Measurements from ENCODE around the gene CEACAM8. TPM values are rescaled to one million over a fixed set of nuclear protein-coding genes. Genes with fewer than 3 reads are reported as not detected.
A peak's percentile ranks its signal among the peaks of the same experiment; 100 is the strongest.
"Not testable (repeated sequence)": the region's sequence is repeated elsewhere in the genome, so short reads cannot be mapped to it uniquely, and the experiment has no call there.

CEACAM8 gene
- total and polyA plus RNA-seq, 7 experiments from 2014 or later: 0.59 TPM; not detected in 6

- ChIA-PET POLR2A (no interaction called here), CTCF (no interaction called here)
- H3K9me3 Mint-ChIP-seq: peaks cover 0 to 11% (median 2%) of the 10 kb centered on the region in 11 donors
- DNase-seq (no peak), ATAC-seq (peak; percentile 57)
- no peak overlapping the region for H3K27ac Mint-ChIP-seq
- intact Hi-C loops (cut with micrococcal nuclease): no loop called here
- Histone ChIP-seq H3K36me3 (ENCODE audit: control insufficient read depth in 2 of 3, insufficient read depth in 3 of 3, low read length in 3 of 3) (no peaks in the 10 kb centered on the region), H3K27me3 (ENCODE audit: control insufficient read depth in 2 of 2, insufficient read depth in 2 of 2, low read length in 2 of 2) (no peaks in the 10 kb centered on the region), H3K4me1 (ENCODE audit: control insufficient read depth in 2 of 2, insufficient read depth in 2 of 2, low read length in 2 of 2) (no peaks in the 10 kb centered on the region), H3K4me3 (ENCODE audit: low read length) (no peak overlapping the region), H3K27ac (ENCODE audit: low read depth, low read length) (no peak overlapping the region), H3K9me3 (ENCODE audit: control insufficient read depth in 2 of 3, low read length in 3 of 3) (no peaks in the 10 kb centered on the region)
- H3K4me1 Mint-ChIP-seq: peaks cover 0 to 14% (median 0%) of the 10 kb centered on the region in 7 donors
- peaks cover 20 to 46% (median 28%) of the 10 kb centered on the region in 5 donors for H3K27me3 Mint-ChIP-seq
- H3K4me3 Mint-ChIP-seq: no peak overlapping the region
- peaks cover 0 to 4% (median 0%) of the 10 kb centered on the region in 5 donors for H3K36me3 Mint-ChIP-seq
Observed at GRCh38 chr19:42555317-42555716, 39.4 kb downstream of the CEACAM8 start.

GRCh38 chr19:42554046-42554575, 40.6 kb downstream of the CEACAM8 start:
- ChIA-PET CTCF (no interaction called here), POLR2A (no interaction called here)
- no peaks in the 10 kb centered on the region for H3K4me1 ChIP-seq (ENCODE audit: control insufficient read depth in 2 of 2, insufficient read depth in 2 of 2, low read length in 2 of 2)
- no peak overlapping the region for H3K27ac ChIP-seq (ENCODE audit: low read depth, low read length)
- intact Hi-C loops (cut with micrococcal nuclease): no loop called here
- H3K4me3 ChIP-seq (ENCODE audit: low read length): no peak overlapping the region
- Mint-ChIP-seq H3K9me3 (peaks cover 0 to 16% (median 8%) of the 10 kb centered on the region in 11 donors), H3K36me3 (peaks cover 0 to 9% (median 5%) of the 10 kb centered on the region in 5 donors), H3K4me1 (peaks cover 0 to 14% (median 0%) of the 10 kb centered on the region in 7 donors), H3K27ac (no peak overlapping the region), H3K27me3 (peaks cover 26 to 46% (median 30%) of the 10 kb centered on the region in 5 donors), H3K4me3 (no peak overlapping the region)
- H3K9me3 ChIP-seq (ENCODE audit: control insufficient read depth in 2 of 3, low read length in 3 of 3): no peaks in the 10 kb centered on the region
- ATAC-seq: no peak
- no peaks in the 10 kb centered on the region for H3K27me3 ChIP-seq (ENCODE audit: control insufficient read depth in 2 of 2, insufficient read depth in 2 of 2, low read length in 2 of 2)
- DNase-seq: no peak
- H3K36me3 ChIP-seq (ENCODE audit: control insufficient read depth in 2 of 3, insufficient read depth in 3 of 3, low read length in 3 of 3): no peaks in the 10 kb centered on the region

GRCh38 chr19:42553292-42554045, 41.3 kb downstream of the CEACAM8 start:
- Histone ChIP-seq H3K9me3 (ENCODE audit: control insufficient read depth in 2 of 3, low read length in 3 of 3) (no peaks in the 10 kb centered on the region), H3K36me3 (ENCODE audit: control insufficient read depth in 2 of 3, insufficient read depth in 3 of 3, low read length in 3 of 3) (no peaks in the 10 kb centered on the region), H3K4me3 (ENCODE audit: low read length) (no peak overlapping the region), H3K27me3 (ENCODE audit: control insufficient read depth in 2 of 2, insufficient read depth in 2 of 2, low read length in 2 of 2) (no peaks in the 10 kb centered on the region), H3K4me1 (ENCODE audit: control insufficient read depth in 2 of 2, insufficient read depth in 2 of 2, low read length in 2 of 2) (no peaks in the 10 kb centered on the region), H3K27ac (ENCODE audit: low read depth, low read length) (no peak overlapping the region)
- ChIA-PET POLR2A (no interaction called here), CTCF (no interaction called here)
- H3K27ac Mint-ChIP-seq: no peak overlapping the region
- ATAC-seq: peak; percentile 47
- no peak for DNase-seq
- H3K4me3 Mint-ChIP-seq: no peak overlapping the region
- H3K36me3 Mint-ChIP-seq: peaks cover 0 to 13% (median 6%) of the 10 kb centered on the region in 5 donors
- intact Hi-C loops (cut with micrococcal nuclease): no loop called here
- H3K9me3 Mint-ChIP-seq: peaks cover 0 to 22% (median 11%) of the 10 kb centered on the region in 11 donors
- H3K27me3 Mint-ChIP-seq: peaks cover 28 to 42% (median 32%) of the 10 kb centered on the region in 5 donors
- peaks cover 0 to 14% (median 0%) of the 10 kb centered on the region in 7 donors for H3K4me1 Mint-ChIP-seq

GRCh38 chr19:42552086-42553065, 42.3 kb downstream of the CEACAM8 start:
- CTCF ChIA-PET: no interaction called here
- Histone ChIP-seq H3K4me1 (ENCODE audit: control insufficient read depth in 2 of 2, insufficient read depth in 2 of 2, low read length in 2 of 2) (no peaks in the 10 kb centered on the region), H3K36me3 (ENCODE audit: control insufficient read depth in 2 of 3, insufficient read depth in 3 of 3, low read length in 3 of 3) (no peaks in the 10 kb centered on the region), H3K4me3 (ENCODE audit: low read length) (no peak overlapping the region), H3K9me3 (ENCODE audit: control insufficient read depth in 2 of 3, low read length in 3 of 3) (no peaks in the 10 kb centered on the region), H3K27me3 (ENCODE audit: control insufficient read depth in 2 of 2, insufficient read depth in 2 of 2, low read length in 2 of 2) (no peaks in the 10 kb centered on the region), H3K27ac (ENCODE audit: low read depth, low read length) (no peak overlapping the region)
- POLR2A ChIA-PET: no interaction called here
- no peak overlapping the region for H3K4me3 Mint-ChIP-seq
- intact Hi-C loops (cut with micrococcal nuclease): no loop called here
- H3K4me1 Mint-ChIP-seq: peaks cover 0 to 15% (median 0%) of the 10 kb centered on the region in 7 donors
- peaks cover 0 to 13% (median 6%) of the 10 kb centered on the region in 5 donors for H3K36me3 Mint-ChIP-seq
- ATAC-seq: no peak
- peaks cover 0 to 22% (median 11%) of the 10 kb centered on the region in 11 donors for H3K9me3 Mint-ChIP-seq
- H3K27ac Mint-ChIP-seq: peak overlapping the region in 1 of 9 donors; percentile 9
- H3K27me3 Mint-ChIP-seq: peaks cover 27 to 45% (median 29%) of the 10 kb centered on the region in 5 donors
- DNase-seq: no peak

- DNase-seq: not testable (repeated sequence)
- Mint-ChIP-seq H3K27me3 (peaks cover 13 to 40% (median 21%) of the 10 kb centered on the region in 5 donors), H3K9me3 (peaks cover 0 to 22% (median 11%) of the 10 kb centered on the region in 11 donors)
Observed at GRCh38 chr19:42550521-42550920, 44.2 kb downstream of the CEACAM8 start.

GRCh38 chr19:42549067-42549466, 45.7 kb downstream of the CEACAM8 start:
- H3K4me1 ChIP-seq (ENCODE audit: control insufficient read depth in 2 of 2, insufficient read depth in 2 of 2, low read length in 2 of 2); ATAC-seq; H3K27ac Mint-ChIP-seq; H3K27me3 ChIP-seq (ENCODE audit: control insufficient read depth in 2 of 2, insufficient read depth in 2 of 2, low read length in 2 of 2); H3K36me3 ChIP-seq (ENCODE audit: control insufficient read depth in 2 of 3, insufficient read depth in 3 of 3, low read length in 3 of 3); intact Hi-C loops (cut with micrococcal nuclease); H3K27ac ChIP-seq (ENCODE audit: low read depth, low read length); H3K4me3 ChIP-seq (ENCODE audit: low read length); CTCF ChIA-PET; POLR2A ChIA-PET; H3K9me3 ChIP-seq (ENCODE audit: control insufficient read depth in 2 of 3, low read length in 3 of 3); H3K4me3 Mint-ChIP-seq; DNase-seq: not testable (repeated sequence)
- Mint-ChIP-seq H3K36me3 (peaks cover 0 to 13% (median 6%) of the 10 kb centered on the region in 5 donors), H3K4me1 (peaks cover 0 to 10% (median 0%) of the 10 kb centered on the region in 7 donors), H3K9me3 (peaks cover 0 to 22% (median 11%) of the 10 kb centered on the region in 11 donors), H3K27me3 (peaks cover 3 to 25% (median 13%) of the 10 kb centered on the region in 5 donors)

More at GRCh38 chr19:42550521-42550920, 44.2 kb downstream of the CEACAM8 start:
- H3K4me3 Mint-ChIP-seq; H3K4me1 ChIP-seq (ENCODE audit: control insufficient read depth in 2 of 2, insufficient read depth in 2 of 2, low read length in 2 of 2); POLR2A ChIA-PET; H3K27me3 ChIP-seq (ENCODE audit: control insufficient read depth in 2 of 2, insufficient read depth in 2 of 2, low read length in 2 of 2); H3K27ac ChIP-seq (ENCODE audit: low read depth, low read length); intact Hi-C loops (cut with micrococcal nuclease); H3K36me3 ChIP-seq (ENCODE audit: control insufficient read depth in 2 of 3, insufficient read depth in 3 of 3, low read length in 3 of 3); H3K27ac Mint-ChIP-seq; CTCF ChIA-PET; H3K4me3 ChIP-seq (ENCODE audit: low read length); H3K9me3 ChIP-seq (ENCODE audit: control insufficient read depth in 2 of 3, low read length in 3 of 3); ATAC-seq: not testable (repeated sequence)
- Mint-ChIP-seq H3K36me3 (peaks cover 0 to 13% (median 6%) of the 10 kb centered on the region in 5 donors), H3K4me1 (peaks cover 0 to 11% (median 0%) of the 10 kb centered on the region in 7 donors)
